ENCODE data around the gene PRND. TPM values are rescaled to one million over a fixed set of nuclear protein-coding genes. Genes with fewer than 3 reads are reported as not detected.
"Not testable (repeated sequence)": the region's sequence is repeated elsewhere in the genome, so short reads cannot be mapped to it uniquely, and the experiment has no call there.

The PRND gene
- total RNA-seq, 2 donors from 2014 or later, result 0.24 to 0.88 TPM

DNA sequence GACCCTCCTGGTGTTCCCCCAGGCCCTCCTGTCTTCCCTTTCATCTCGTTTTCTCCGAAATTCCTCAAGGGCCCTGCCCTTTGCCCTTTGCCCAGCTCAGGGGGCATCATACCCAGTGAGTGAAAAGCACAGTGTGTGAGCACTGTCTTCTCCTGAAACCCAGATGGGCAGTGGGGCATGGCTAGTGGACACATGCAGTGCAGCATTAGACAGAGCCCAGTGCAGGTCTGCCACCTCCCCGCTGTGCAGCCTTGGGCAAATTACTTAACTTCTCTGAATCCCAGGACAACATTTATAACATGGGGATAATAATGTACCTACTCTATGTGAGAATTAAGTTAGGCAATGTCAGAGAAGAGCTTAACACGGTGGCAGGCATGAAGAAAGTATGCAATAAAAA, 1.3 kb downstream of the PRND start:
- Histone ChIP-seq H3K27me3 (ENCODE audit: control insufficient read depth, insufficient read depth, low read length, poor library complexity, severe bottlenecking) (no peaks in the 10 kb centered on the region), H3K4me1 (ENCODE audit: control insufficient read depth, insufficient read depth, low read length) (peaks cover 11% of the 10 kb centered on the region), H3K9me3 (ENCODE audit: control insufficient read depth, low read length) (no peaks in the 10 kb centered on the region), H3K9ac (ENCODE audit: extremely low read depth, low read length, poor library complexity, severe bottlenecking) (peak overlapping the region; percentile 70), H3K4me3 (ENCODE audit: low read length) (peak overlapping the region; percentile 61), H3K27ac (ENCODE audit: low read depth, low read length) (no peak overlapping the region), H3K36me3 (ENCODE audit: control insufficient read depth, insufficient read depth, low read length) (no peaks in the 10 kb centered on the region)
- DNase-seq, result no peak
- Mint-ChIP-seq H3K36me3 (ENCODE audit: low read depth) (no peaks in the 10 kb centered on the region), H3K9me3 (peaks cover 1% of the 10 kb centered on the region), H3K27ac (peak overlapping the region; percentile 68), H3K4me1 (peaks cover 26% of the 10 kb centered on the region), H3K4me3 (no peak overlapping the region), H3K27me3 (ENCODE audit: insufficient read depth) (no peaks in the 10 kb centered on the region)
- WGBS, 2 experiments (ENCODE audit: insufficient coverage in 1 of 2, insufficient read length in 1 of 2), result 86 to 89% methylated on average over 1 to 4 of the region's 4 CpGs
- no peak for TF ChIP-seq CTCF (conservative IDR thresholded peaks at IDR 0.05)

GRCh38 chr20:4723553-4723952, 1.8 kb downstream of the PRND start:
- H3K36me3 ChIP-seq (ENCODE audit: control insufficient read depth, insufficient read depth, low read length); H3K36me3 Mint-ChIP-seq (ENCODE audit: low read depth); H3K27ac Mint-ChIP-seq; H3K27ac ChIP-seq (ENCODE audit: low read depth, low read length); H3K4me3 Mint-ChIP-seq; H3K9ac ChIP-seq (ENCODE audit: extremely low read depth, low read length, poor library complexity, severe bottlenecking); H3K9me3 Mint-ChIP-seq; H3K9me3 ChIP-seq (ENCODE audit: control insufficient read depth, low read length); H3K4me3 ChIP-seq (ENCODE audit: low read length); H3K27me3 ChIP-seq (ENCODE audit: control insufficient read depth, insufficient read depth, low read length, poor library complexity, severe bottlenecking); DNase-seq; H3K27me3 Mint-ChIP-seq (ENCODE audit: insufficient read depth): not testable (repeated sequence)
- whole genome bisulfite sequencing, 2 experiments (ENCODE audit: insufficient coverage in 1 of 2, insufficient read length in 1 of 2), result 92 to 93% methylated on average over 3 to 4 of the region's 4 CpGs
- peaks cover 26% of the 10 kb centered on the region for H3K4me1 Mint-ChIP-seq
- H3K4me1 ChIP-seq (ENCODE audit: control insufficient read depth, insufficient read depth, low read length), result peaks cover 11% of the 10 kb centered on the region

DNA sequence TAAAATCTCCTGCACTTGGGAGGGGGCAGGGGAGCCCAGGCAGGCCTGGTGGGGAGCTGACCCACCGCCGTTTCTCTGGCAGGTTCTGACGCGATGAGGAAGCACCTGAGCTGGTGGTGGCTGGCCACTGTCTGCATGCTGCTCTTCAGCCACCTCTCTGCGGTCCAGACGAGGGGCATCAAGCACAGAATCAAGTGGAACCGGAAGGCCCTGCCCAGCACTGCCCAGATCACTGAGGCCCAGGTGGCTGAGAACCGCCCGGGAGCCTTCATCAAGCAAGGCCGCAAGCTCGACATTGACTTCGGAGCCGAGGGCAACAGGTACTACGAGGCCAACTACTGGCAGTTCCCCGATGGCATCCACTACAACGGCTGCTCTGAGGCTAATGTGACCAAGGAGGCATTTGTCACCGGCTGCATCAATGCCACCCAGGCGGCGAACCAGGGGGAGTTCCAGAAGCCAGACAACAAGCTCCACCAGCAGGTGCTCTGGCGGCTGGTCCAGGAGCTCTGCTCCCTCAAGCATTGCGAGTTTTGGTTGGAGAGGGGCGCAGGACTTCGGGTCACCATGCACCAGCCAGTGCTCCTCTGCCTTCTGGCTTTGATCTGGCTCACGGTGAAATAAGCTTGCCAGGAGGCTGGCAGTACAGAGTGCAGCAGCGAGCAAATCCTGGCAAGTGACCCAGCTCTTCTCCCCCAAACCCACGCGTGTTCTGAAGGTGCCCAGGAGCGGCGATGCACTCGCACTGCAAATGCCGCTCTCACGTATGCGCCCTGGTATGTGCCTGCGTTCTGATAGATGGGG, 3.0 kb downstream of the PRND start:
- H3K27ac Mint-ChIP-seq, result no peak overlapping the region
- WGBS, 2 experiments (ENCODE audit: insufficient coverage in 1 of 2, insufficient read length in 1 of 2), result 92% methylated on average over 30 to 34 of the region's 34 CpGs

More for the DNA sequence above, 3.0 kb downstream of the PRND start:
- no peak for DNase-seq
- H3K9me3 ChIP-seq (ENCODE audit: control insufficient read depth, low read length), result no peaks in the 10 kb centered on the region
- no peaks in the 10 kb centered on the region for H3K27me3 Mint-ChIP-seq (ENCODE audit: insufficient read depth)
- no peaks in the 10 kb centered on the region for H3K9me3 Mint-ChIP-seq
- no peak overlapping the region for H3K27ac ChIP-seq (ENCODE audit: low read depth, low read length)
- no peaks in the 10 kb centered on the region for H3K36me3 ChIP-seq (ENCODE audit: control insufficient read depth, insufficient read depth, low read length)
- no peak overlapping the region for H3K4me3 ChIP-seq (ENCODE audit: low read length)
- no peak overlapping the region for H3K4me3 Mint-ChIP-seq
- no peaks in the 10 kb centered on the region for H3K27me3 ChIP-seq (ENCODE audit: control insufficient read depth, insufficient read depth, low read length, poor library complexity, severe bottlenecking)
- peaks cover 26% of the 10 kb centered on the region for H3K4me1 Mint-ChIP-seq
- no peak overlapping the region for H3K9ac ChIP-seq (ENCODE audit: extremely low read depth, low read length, poor library complexity, severe bottlenecking)
- H3K36me3 Mint-ChIP-seq (ENCODE audit: low read depth), result no peaks in the 10 kb centered on the region
- peaks cover 11% of the 10 kb centered on the region for H3K4me1 ChIP-seq (ENCODE audit: control insufficient read depth, insufficient read depth, low read length)
- no peak for TF ChIP-seq CTCF (conservative IDR thresholded peaks at IDR 0.05)

Data from endodermal cell (in vitro differentiated cells).